Measurements from ENCODE around the gene NDUFAF8. TPM values are rescaled to one million over a fixed set of nuclear protein-coding genes. Genes with fewer than 3 reads are reported as not detected.

The NDUFAF8 gene
- total RNA-seq, 1 experiment from 2014 or later: 102 TPM

DNA sequence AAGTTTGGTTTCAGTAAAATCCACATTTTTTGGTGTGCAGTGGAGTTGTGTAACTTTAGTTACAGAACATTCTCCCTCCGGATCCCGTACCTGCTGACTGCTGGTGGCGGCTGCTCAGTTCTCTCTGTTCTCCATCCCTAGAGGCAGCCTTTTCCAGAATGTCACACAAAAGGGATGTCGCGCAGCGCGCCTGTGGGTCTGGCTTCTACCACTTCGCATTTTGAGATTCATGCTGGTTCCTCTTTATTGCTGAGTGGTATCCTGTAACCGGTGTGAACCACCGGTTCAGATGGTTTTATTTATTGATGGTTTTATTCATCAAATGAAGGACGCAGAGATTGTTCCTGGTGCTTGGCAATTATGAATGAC, 15.4 kb upstream of the NDUFAF8 start:
- H3K9ac ChIP-seq (ENCODE audit: low read length): peak overlapping the region; percentile 49
- DNase-seq (ENCODE audit: low read depth, low spot score): no peak
- H4K20me1 ChIP-seq (ENCODE audit: insufficient read depth): no peaks in the 10 kb centered on the region
- no peak overlapping the region for H3K4me3 ChIP-seq (replicated peaks in 1 of 2; ENCODE audit: low read depth in 1 of 2, low read length in 2 of 2)
- ChIA-PET POLR2A (no interaction called here), RAD21 (ENCODE audit: low non-redundant PET in 1 of 2, low total read pairs in 2 of 2, uncharacterized antibody in 2 of 2, unreplicated experiment in 2 of 2) (no interaction called here), CTCF (no interaction called here)
- no TSS peak for BruUV-seq (replicated peaks)
- no peaks in the 10 kb centered on the region for H3K27me3 ChIP-seq (ENCODE audit: insufficient read depth, low read length)
- TF ChIP-seq FOSL1 (IDR thresholded peaks at IDR 0.05; ENCODE audit: low read depth) (no peak), YY1 (IDR thresholded peaks at IDR 0.05; ENCODE audit: extremely low read depth, insufficient replicate concordance, low read depth, low read length) (no peak), ZFX (IDR thresholded peaks at IDR 0.05) (no peak), TCF7L2 (IDR thresholded peaks at IDR 0.05; ENCODE audit: borderline replicate concordance, extremely low read depth, insufficient read depth, insufficient read length) (no peak), ZNF274 (IDR thresholded peaks at IDR 0.05; ENCODE audit: low read depth, low read length) (no peak), ELF1 (IDR thresholded peaks at IDR 0.05; ENCODE audit: borderline replicate concordance, low read depth) (no peak), JUND (IDR thresholded peaks at IDR 0.05) (no peak), SRF (IDR thresholded peaks at IDR 0.05; ENCODE audit: low read depth) (no peak), SIN3A (IDR thresholded peaks at IDR 0.05; ENCODE audit: low read depth) (no peak), EGR1 (IDR thresholded peaks at IDR 0.05; ENCODE audit: low read depth) (no peak), SP1 (IDR thresholded peaks at IDR 0.05; ENCODE audit: low read depth) (no peak), EZH2 (IDR thresholded peaks at IDR 0.05) (no peak), POLR2A (IDR thresholded peaks at IDR 0.05; ENCODE audit: borderline replicate concordance, extremely low read depth, insufficient read depth, insufficient read length) (no peak), EZH2phosphoT487 (IDR thresholded peaks at IDR 0.05; ENCODE audit: borderline replicate concordance) (no peak), CBX3 (IDR thresholded peaks at IDR 0.05; ENCODE audit: low read depth) (no peak)
- TF ChIP-seq, protein P1, sequence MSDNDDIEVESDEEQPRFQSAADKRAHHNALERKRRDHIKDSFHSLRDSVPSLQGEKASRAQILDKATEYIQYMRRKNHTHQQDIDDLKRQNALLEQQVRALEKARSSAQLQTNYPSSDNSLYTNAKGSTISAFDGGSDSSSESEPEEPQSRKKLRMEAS (IDR thresholded peaks at IDR 0.05): no peak
- TF ChIP-seq, protein P2, sequence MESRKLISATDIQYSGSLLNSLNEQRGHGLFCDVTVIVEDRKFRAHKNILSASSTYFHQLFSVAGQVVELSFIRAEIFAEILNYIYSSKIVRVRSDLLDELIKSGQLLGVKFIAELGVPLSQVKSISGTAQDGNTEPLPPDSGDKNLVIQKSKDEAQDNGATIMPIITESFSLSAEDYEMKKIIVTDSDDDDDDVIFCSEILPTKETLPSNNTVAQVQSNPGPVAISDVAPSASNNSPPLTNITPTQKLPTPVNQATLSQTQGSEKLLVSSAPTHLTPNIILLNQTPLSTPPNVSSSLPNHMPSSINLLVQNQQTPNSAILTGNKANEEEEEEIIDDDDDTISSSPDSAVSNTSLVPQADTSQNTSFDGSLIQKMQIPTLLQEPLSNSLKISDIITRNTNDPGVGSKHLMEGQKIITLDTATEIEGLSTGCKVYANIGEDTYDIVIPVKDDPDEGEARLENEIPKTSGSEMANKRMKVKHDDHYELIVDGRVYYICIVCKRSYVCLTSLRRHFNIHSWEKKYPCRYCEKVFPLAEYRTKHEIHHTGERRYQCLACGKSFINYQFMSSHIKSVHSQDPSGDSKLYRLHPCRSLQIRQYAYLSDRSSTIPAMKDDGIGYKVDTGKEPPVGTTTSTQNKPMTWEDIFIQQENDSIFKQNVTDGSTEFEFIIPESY (IDR thresholded peaks at IDR 0.05; ENCODE audit: extremely low read depth, insufficient replicate concordance, low read length): no peak
- TF ChIP-seq, protein P3, sequence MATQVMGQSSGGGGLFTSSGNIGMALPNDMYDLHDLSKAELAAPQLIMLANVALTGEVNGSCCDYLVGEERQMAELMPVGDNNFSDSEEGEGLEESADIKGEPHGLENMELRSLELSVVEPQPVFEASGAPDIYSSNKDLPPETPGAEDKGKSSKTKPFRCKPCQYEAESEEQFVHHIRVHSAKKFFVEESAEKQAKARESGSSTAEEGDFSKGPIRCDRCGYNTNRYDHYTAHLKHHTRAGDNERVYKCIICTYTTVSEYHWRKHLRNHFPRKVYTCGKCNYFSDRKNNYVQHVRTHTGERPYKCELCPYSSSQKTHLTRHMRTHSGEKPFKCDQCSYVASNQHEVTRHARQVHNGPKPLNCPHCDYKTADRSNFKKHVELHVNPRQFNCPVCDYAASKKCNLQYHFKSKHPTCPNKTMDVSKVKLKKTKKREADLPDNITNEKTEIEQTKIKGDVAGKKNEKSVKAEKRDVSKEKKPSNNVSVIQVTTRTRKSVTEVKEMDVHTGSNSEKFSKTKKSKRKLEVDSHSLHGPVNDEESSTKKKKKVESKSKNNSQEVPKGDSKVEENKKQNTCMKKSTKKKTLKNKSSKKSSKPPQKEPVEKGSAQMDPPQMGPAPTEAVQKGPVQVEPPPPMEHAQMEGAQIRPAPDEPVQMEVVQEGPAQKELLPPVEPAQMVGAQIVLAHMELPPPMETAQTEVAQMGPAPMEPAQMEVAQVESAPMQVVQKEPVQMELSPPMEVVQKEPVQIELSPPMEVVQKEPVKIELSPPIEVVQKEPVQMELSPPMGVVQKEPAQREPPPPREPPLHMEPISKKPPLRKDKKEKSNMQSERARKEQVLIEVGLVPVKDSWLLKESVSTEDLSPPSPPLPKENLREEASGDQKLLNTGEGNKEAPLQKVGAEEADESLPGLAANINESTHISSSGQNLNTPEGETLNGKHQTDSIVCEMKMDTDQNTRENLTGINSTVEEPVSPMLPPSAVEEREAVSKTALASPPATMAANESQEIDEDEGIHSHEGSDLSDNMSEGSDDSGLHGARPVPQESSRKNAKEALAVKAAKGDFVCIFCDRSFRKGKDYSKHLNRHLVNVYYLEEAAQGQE (IDR thresholded peaks at IDR 0.05; ENCODE audit: low read depth): no peak
- TF ChIP-seq, protein P4, sequence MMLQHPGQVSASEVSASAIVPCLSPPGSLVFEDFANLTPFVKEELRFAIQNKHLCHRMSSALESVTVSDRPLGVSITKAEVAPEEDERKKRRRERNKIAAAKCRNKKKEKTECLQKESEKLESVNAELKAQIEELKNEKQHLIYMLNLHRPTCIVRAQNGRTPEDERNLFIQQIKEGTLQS (IDR thresholded peaks at IDR 0.05): no peak
- TF ChIP-seq, protein P5, sequence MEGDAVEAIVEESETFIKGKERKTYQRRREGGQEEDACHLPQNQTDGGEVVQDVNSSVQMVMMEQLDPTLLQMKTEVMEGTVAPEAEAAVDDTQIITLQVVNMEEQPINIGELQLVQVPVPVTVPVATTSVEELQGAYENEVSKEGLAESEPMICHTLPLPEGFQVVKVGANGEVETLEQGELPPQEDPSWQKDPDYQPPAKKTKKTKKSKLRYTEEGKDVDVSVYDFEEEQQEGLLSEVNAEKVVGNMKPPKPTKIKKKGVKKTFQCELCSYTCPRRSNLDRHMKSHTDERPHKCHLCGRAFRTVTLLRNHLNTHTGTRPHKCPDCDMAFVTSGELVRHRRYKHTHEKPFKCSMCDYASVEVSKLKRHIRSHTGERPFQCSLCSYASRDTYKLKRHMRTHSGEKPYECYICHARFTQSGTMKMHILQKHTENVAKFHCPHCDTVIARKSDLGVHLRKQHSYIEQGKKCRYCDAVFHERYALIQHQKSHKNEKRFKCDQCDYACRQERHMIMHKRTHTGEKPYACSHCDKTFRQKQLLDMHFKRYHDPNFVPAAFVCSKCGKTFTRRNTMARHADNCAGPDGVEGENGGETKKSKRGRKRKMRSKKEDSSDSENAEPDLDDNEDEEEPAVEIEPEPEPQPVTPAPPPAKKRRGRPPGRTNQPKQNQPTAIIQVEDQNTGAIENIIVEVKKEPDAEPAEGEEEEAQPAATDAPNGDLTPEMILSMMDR (IDR thresholded peaks at IDR 0.05 in 2 of 3, conservative IDR thresholded peaks at IDR 0.05 in 1 of 3; ENCODE audit: borderline replicate concordance in 1 of 3, insufficient read depth in 1 of 3, low read depth in 2 of 3, low read length in 2 of 3): no peak
- no peaks in the 10 kb centered on the region for H3K9me2 ChIP-seq (ENCODE audit: insufficient read depth)
- peaks cover 20 to 29% of the 10 kb centered on the region in 2 experiments for H3K4me1 ChIP-seq (ENCODE audit: control insufficient read depth in 1 of 2, insufficient read depth in 2 of 2, low read length in 2 of 2)
- ATAC-seq: no peak
- peak overlapping the region; percentile 63 for H2AFZ ChIP-seq (ENCODE audit: low read depth, low read length, poor library complexity, severe bottlenecking)
- H3K4me2 ChIP-seq (ENCODE audit: low read length): peak overlapping the region; percentile 58
- peaks cover 0 to 8% of the 10 kb centered on the region in 2 experiments; a peak in 2 of 4 replicates for H3K36me3 ChIP-seq (ENCODE audit: control insufficient read depth in 1 of 2, insufficient read depth in 2 of 2, low read length in 2 of 2)
- H3K9me3 ChIP-seq (ENCODE audit: control insufficient read depth in 1 of 2, insufficient read depth in 1 of 2, low read depth in 1 of 2, low read length in 2 of 2): 0 out of 4 replicates have a peak, but pooled peaks cover 0 to 4% of the 10 kb centered on the region in 2 experiments
- intact Hi-C loops (cut with micrococcal nuclease): loop anchor here (1.0 to 10.0 kb wide), 2 partner anchors 16 to 239 kb away; partner anchors contain the start of genes NDUFAF8 and TEPSIN
- peak overlapping the region; percentile 61; the same call in 1 of the 2 replicates for H3K27ac ChIP-seq (ENCODE audit: low read depth, low read length)
- H3K79me2 ChIP-seq (ENCODE audit: insufficient read depth, low read length): peaks cover 15% of the 10 kb centered on the region; the same call in 1 of the 2 replicates

All from HCT116 (cell line).